SK-N-SH (cell line): ENCODE measurements around the gene FGGY. TPM values are rescaled to one million over a fixed set of nuclear protein-coding genes. Genes with fewer than 3 reads are reported as not detected.

Experiments
- CTCF ChIA-PET: fragments of 300-600, 350-600 bp; formaldehyde crosslinking; extraction: SDS; loops from one replicate; lab custom pipeline; 2021; lab: Yijun Ruan, JAX
- POLR2A ChIA-PET: fragments of 350-600 bp; sonication (Branson Sonifier 250); formaldehyde crosslinking; extraction: SDS; loops from one replicate; lab custom pipeline; 2020; ENCODE audit warnings: antibody characterized with exemption, inconsistent platforms; lab: Yijun Ruan, JAX
- DNase-seq: peaks from one replicate; pipeline ENCODE4 v3.0.0; 2012
- H2AFZ ChIP-seq: fragments of 200-600 bp; sonication (generic); 2 replicates; pipeline ENCODE4 v1.8.1; 2016; ENCODE audit warnings: antibody characterized with exemption, mild to moderate bottlenecking, low read depth
- H3F3A ChIP-seq: fragments of 200-600 bp; sonication (generic); replicated peaks from 2 replicates; pipeline ENCODE3; 2016; ENCODE audit warnings: antibody characterized with exemption, mild to moderate bottlenecking; ENCODE audit not compliant: insufficient read depth
- H3K27ac ChIP-seq, 2 experiments: fragments of 200-500 bp in 1 of 2; fragments of 200-600 bp in 1 of 2; sonication (Bioruptor generic) in 1 of 2; sonication (generic), shearing (Covaris generic) in 1 of 2; 2 replicates each; pipeline versions ENCODE4 v1.5.1 to v1.6.1; 2014 to 2016; ENCODE audit warnings: low read depth in 2 of 2, inconsistent platforms in 1 of 2, low read length in 1 of 2, mild to moderate bottlenecking in 1 of 2, mixed read lengths in 1 of 2
- H3K27me3 ChIP-seq: fragments of 200-600 bp; sonication (generic), shearing (Covaris generic); 2 replicates; pipeline ENCODE4 v1.6.1; 2016; ENCODE audit warnings: mixed run types; ENCODE audit not compliant: insufficient read depth
- H3K36me3 ChIP-seq, 2 experiments: fragments of 200-500 bp in 1 of 2; fragments of 200-600 bp in 1 of 2; sonication (Bioruptor generic) in 1 of 2; sonication (generic) in 1 of 2; replicated peaks in 1 of 2; 2 replicates each; pipeline versions ENCODE3 to v1.5.1; 2014 to 2016; ENCODE audit warnings: low read length in 1 of 2, mild to moderate bottlenecking in 1 of 2; ENCODE audit not compliant: insufficient read depth in 2 of 2, control insufficient read depth in 1 of 2
- H3K4me1 ChIP-seq, 2 experiments: fragments of 200-500 bp in 1 of 2; fragments of 200-600 bp in 1 of 2; sonication (Bioruptor generic) in 1 of 2; sonication (generic), shearing (Covaris generic) in 1 of 2; 2 replicates each; pipeline versions ENCODE4 v1.5.1 to v1.6.1; 2014 to 2016; ENCODE audit warnings: low read depth in 1 of 2, low read length in 1 of 2, mixed run types in 1 of 2; ENCODE audit not compliant: insufficient read depth in 2 of 2, control insufficient read depth in 1 of 2
- H3K4me2 ChIP-seq: fragments of 200-600 bp; sonication (generic), shearing (Covaris generic); 2 replicates; pipeline ENCODE4 v1.6.1; 2017; ENCODE audit warnings: mixed run types
- H3K4me3 ChIP-seq, 2 experiments: fragments of 200-500 bp in 1 of 2; fragments of 200-600 bp in 1 of 2; sonication (Bioruptor generic) in 1 of 2; sonication (generic), shearing (Covaris generic) in 1 of 2; 2 replicates each; pipeline versions ENCODE4 v1.5.1 to v1.8.1; 2014 to 2016; ENCODE audit warnings: low read depth in 2 of 2, inconsistent platforms in 1 of 2, low read length in 1 of 2, mild to moderate bottlenecking in 1 of 2, mixed read lengths in 1 of 2, moderate library complexity in 1 of 2
- H3K79me2 ChIP-seq: fragments of 200-600 bp; sonication (generic); 2 replicates; pipeline ENCODE4 v1.8.1; 2017; ENCODE audit warnings: mild to moderate bottlenecking; ENCODE audit not compliant: insufficient read depth
- H3K9ac ChIP-seq: fragments of 200-600 bp; sonication (generic); 2 replicates; pipeline ENCODE4 v1.6.1; 2017; ENCODE audit warnings: mixed run types
- H3K9me2 ChIP-seq: fragments of 200-600 bp; sonication (generic); 2 replicates; pipeline ENCODE4 v1.6.1; 2017; ENCODE audit warnings: mixed run types
- H3K9me3 ChIP-seq: fragments of 200-600 bp; sonication (generic); 2 replicates; pipeline ENCODE4 v1.6.1; 2017; ENCODE audit warnings: mixed run types, mild to moderate bottlenecking, moderate library complexity
- H4K20me1 ChIP-seq: fragments of 200-600 bp; sonication (generic); 2 replicates; pipeline ENCODE4 v1.6.1; 2017; ENCODE audit warnings: mild to moderate bottlenecking, mixed run types; ENCODE audit not compliant: insufficient read depth
- CHD2 ChIP-seq: fragments of 150-350 bp; IDR thresholded peaks from 2 replicates; pipeline ENCODE4 v1.6.1; 2018; ENCODE audit warnings: low read length; ENCODE audit not compliant: partially characterized antibody
- ELF1 ChIP-seq: IDR thresholded peaks from 2 replicates; pipeline ENCODE4 v1.4.0; 2012
- EP300 ChIP-seq, 2 experiments: IDR thresholded peaks; 2 replicates each; pipeline versions ENCODE4 v1.4.0 to v1.6.1; 2012; ENCODE audit warnings: borderline replicate concordance in 1 of 2, low read depth in 1 of 2, low read length in 1 of 2
- EZH2phosphoT487 ChIP-seq: fragments of 200-600 bp; sonication (generic); IDR thresholded peaks from 2 replicates; pipeline ENCODE4 v1.6.1; 2017; ENCODE audit warnings: low read depth, mixed run types, mild to moderate bottlenecking, antibody characterized with exemption, moderate library complexity, borderline replicate concordance
- FOXJ3 ChIP-seq: sonication (generic); formaldehyde crosslinking; IDR thresholded peaks from 2 replicates; pipeline ENCODE4 v1.5.1; 2020; ENCODE audit warnings: mild to moderate bottlenecking, missing genetic modification reagents
- FOXM1 ChIP-seq: IDR thresholded peaks from 2 replicates; pipeline ENCODE4 v1.4.0; 2012; ENCODE audit warnings: low read depth, mild to moderate bottlenecking
- GATA2 ChIP-seq: sonication (generic); formaldehyde crosslinking; IDR thresholded peaks from 2 replicates; pipeline ENCODE4 v1.5.0; 2020; ENCODE audit warnings: mild to moderate bottlenecking, missing genetic modification reagents
- JUND ChIP-seq: IDR thresholded peaks from 2 replicates; pipeline ENCODE4 v1.4.0; 2012
- MEF2A ChIP-seq: IDR thresholded peaks from 2 replicates; pipeline ENCODE4 v1.4.0; 2012; ENCODE audit warnings: low read depth, borderline replicate concordance
- RCOR1 ChIP-seq: fragments of 150-350 bp; IDR thresholded peaks from 2 replicates; pipeline ENCODE4 v1.6.1; 2017; ENCODE audit warnings: antibody characterized with exemption, low read length
- RFX5 ChIP-seq: IDR thresholded peaks from 2 replicates; pipeline ENCODE4 v1.6.1; 2012; ENCODE audit warnings: mild to moderate bottlenecking, improper control_type of control experiment, low read length
- SMC3 ChIP-seq: IDR thresholded peaks from 2 replicates; pipeline ENCODE4 v1.6.1; 2012; ENCODE audit warnings: low read depth, low read length, improper control_type of control experiment
- TCF12 ChIP-seq: IDR thresholded peaks from 2 replicates; pipeline ENCODE4 v1.4.0; 2012
- YY1 ChIP-seq: IDR thresholded peaks from 2 replicates; pipeline ENCODE4 v1.4.0; 2012; ENCODE audit warnings: low read depth, mild to moderate bottlenecking
- WGBS: methylation state at CpG from one replicate; pipeline ENCODE4 v1.1.6; 2017; ENCODE audit warnings: low lambda C conversion rate; 5-methylcytosine and 5-hydroxymethylcytosine counted together
- polyA plus RNA-seq, 3 experiments: library from polyadenylated mRNA; depleted of rRNA; stranded (reverse); fragments of >200 nt; gene quantifications; 2 replicates each; pipeline ENCODE4 v1.2.3, GENCODE V29; 2012
- TF ChIP-seq, protein P1 (sequence below): IDR thresholded peaks from 2 replicates; pipeline ENCODE4 v1.4.0; 2012; ENCODE audit warnings: low read depth, borderline replicate concordance
- TF ChIP-seq, protein P2 (sequence below): IDR thresholded peaks from 2 replicates; pipeline ENCODE4 v1.4.0; 2012; ENCODE audit warnings: low read depth, borderline replicate concordance
- TF ChIP-seq, protein P3 (sequence below): IDR thresholded peaks from 2 replicates; pipeline ENCODE4; 2012
- TF ChIP-seq, protein P4 (sequence below): fragments of 150-350 bp; IDR thresholded peaks from 2 replicates; pipeline ENCODE4 v1.6.1; 2017; ENCODE audit warnings: antibody characterized with exemption, low read length, low read depth, borderline replicate concordance
- TF ChIP-seq, protein P5 (sequence below): fragments of 150-350 bp; IDR thresholded peaks from 2 replicates; pipeline ENCODE4 v1.6.1; 2016; ENCODE audit warnings: mild to moderate bottlenecking, low read depth, low read length
- TF ChIP-seq, protein P6 (sequence below): fragments of 200-600 bp; sonication (generic); IDR thresholded peaks from 2 replicates; pipeline ENCODE4 v1.6.1; 2017; ENCODE audit warnings: antibody characterized with exemption, mild to moderate bottlenecking, moderate library complexity

FGGY gene
- polyA plus RNA-seq, 1 of the 3 experiments (the other 2 are of a cell fraction), result 10.3 TPM

DNA sequence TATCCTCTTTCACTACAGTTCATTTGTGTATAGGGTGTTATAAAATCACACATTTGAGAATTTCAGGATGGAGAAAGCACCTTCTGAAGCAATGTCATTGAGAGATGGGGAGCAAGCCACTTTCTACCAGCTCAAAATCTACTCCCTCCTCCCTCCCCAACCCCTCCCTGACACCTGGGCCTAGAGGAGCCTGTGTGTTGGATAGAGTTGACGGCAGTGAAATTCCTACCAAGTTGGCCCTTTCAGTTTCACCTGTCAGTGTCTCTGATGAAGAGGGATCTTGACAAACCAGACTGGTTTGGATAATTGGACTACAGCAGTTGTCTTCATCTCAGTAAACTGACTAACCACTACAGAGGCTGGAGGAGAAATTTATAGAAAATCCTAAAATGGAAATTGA lies 392.8 kb downstream of the FGGY start:
- Histone ChIP-seq H3K4me1 (peaks cover 10 to 17% of the 10 kb centered on the region in 2 experiments; a peak in 2 of 4 replicates), H3K27me3 (no peaks in the 10 kb centered on the region), H2AFZ (no peak overlapping the region), H3K4me2 (no peak overlapping the region), H3K9ac (no peak overlapping the region), H3K79me2 (no peaks in the 10 kb centered on the region), H4K20me1 (no peaks in the 10 kb centered on the region), H3K9me2 (no peaks in the 10 kb centered on the region), H3F3A (no peaks in the 10 kb centered on the region), H3K9me3 (no peaks in the 10 kb centered on the region), H3K27ac (no peak overlapping the region), H3K4me3 (no peak overlapping the region), H3K36me3 (no peaks in the 10 kb centered on the region)
- WGBS, result 100% methylated on average over 1 of the region's 1 CpG
- ChIA-PET POLR2A (no interaction called here), CTCF (interaction anchor here (0.8 to 7.4 kb wide), 3 partner anchors 10 to 539 kb away, joined by 3 to 38 read pairs (median 3); no protein-coding TSS in a partner anchor)
- no peak for DNase-seq
- no peak for TF ChIP-seq TCF12
- TF ChIP-seq CHD2, result no peak
- TF ChIP-seq, protein P1, sequence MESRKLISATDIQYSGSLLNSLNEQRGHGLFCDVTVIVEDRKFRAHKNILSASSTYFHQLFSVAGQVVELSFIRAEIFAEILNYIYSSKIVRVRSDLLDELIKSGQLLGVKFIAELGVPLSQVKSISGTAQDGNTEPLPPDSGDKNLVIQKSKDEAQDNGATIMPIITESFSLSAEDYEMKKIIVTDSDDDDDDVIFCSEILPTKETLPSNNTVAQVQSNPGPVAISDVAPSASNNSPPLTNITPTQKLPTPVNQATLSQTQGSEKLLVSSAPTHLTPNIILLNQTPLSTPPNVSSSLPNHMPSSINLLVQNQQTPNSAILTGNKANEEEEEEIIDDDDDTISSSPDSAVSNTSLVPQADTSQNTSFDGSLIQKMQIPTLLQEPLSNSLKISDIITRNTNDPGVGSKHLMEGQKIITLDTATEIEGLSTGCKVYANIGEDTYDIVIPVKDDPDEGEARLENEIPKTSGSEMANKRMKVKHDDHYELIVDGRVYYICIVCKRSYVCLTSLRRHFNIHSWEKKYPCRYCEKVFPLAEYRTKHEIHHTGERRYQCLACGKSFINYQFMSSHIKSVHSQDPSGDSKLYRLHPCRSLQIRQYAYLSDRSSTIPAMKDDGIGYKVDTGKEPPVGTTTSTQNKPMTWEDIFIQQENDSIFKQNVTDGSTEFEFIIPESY, result no peak
- TF ChIP-seq, protein P2, sequence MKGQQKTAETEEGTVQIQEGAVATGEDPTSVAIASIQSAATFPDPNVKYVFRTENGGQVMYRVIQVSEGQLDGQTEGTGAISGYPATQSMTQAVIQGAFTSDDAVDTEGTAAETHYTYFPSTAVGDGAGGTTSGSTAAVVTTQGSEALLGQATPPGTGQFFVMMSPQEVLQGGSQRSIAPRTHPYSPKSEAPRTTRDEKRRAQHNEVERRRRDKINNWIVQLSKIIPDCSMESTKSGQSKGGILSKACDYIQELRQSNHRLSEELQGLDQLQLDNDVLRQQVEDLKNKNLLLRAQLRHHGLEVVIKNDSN, result no peak
- TF ChIP-seq RCOR1, result no peak
- TF ChIP-seq, protein P3, sequence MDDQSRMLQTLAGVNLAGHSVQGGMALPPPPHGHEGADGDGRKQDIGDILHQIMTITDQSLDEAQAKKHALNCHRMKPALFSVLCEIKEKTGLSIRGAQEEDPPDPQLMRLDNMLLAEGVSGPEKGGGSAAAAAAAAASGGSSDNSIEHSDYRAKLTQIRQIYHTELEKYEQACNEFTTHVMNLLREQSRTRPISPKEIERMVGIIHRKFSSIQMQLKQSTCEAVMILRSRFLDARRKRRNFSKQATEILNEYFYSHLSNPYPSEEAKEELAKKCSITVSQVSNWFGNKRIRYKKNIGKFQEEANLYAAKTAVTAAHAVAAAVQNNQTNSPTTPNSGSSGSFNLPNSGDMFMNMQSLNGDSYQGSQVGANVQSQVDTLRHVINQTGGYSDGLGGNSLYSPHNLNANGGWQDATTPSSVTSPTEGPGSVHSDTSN, result no peak
- no peak for TF ChIP-seq ELF1
- no peak for TF ChIP-seq YY1

DNA sequence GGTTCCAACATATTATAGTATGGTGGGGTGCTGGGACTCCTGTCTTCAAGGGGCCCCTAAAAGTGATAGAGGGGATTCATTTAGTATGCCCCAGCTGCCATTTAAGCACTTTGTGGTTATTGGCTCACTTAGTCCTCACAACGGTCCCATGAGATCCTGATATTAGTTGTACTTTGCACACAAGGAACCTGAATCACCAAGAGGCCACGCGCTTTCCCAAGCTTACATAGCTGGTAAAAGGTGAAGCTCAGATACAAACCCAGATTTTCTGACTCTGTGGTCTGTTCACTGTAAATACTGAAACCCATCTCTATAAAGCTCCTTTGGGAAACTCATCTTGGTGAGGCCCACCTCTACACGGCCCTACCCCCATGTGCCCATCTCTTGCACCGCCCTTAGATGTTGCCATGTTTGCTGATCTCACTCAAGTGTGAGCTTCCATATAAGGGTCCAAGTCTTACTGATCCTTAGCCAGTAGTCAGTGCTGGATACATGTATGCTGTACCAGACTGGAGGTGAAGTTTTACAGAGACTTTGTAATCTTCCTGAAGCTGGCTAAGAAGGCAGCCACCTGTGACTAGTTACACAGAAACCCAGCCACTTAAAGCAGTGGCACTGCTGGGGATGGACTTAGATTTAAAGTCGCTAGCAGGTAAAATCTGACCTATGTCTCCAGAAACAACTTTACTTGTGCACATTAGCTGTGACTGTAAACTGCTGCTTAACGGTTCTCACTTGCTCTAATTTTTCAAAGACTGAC lies 393.5 kb downstream of the FGGY start:
- no peak overlapping the region for H3K4me3 ChIP-seq
- no peaks in the 10 kb centered on the region for H3K79me2 ChIP-seq
- no peak overlapping the region for H3K27ac ChIP-seq
- no peaks in the 10 kb centered on the region for H3F3A ChIP-seq
- H3K36me3 ChIP-seq, result no peaks in the 10 kb centered on the region
- H4K20me1 ChIP-seq, result no peaks in the 10 kb centered on the region
- peaks cover 10 to 17% of the 10 kb centered on the region in 2 experiments; a peak in 2 of 4 replicates for H3K4me1 ChIP-seq
- no peak for DNase-seq
- no peak overlapping the region for H3K9ac ChIP-seq
- no peaks in the 10 kb centered on the region for H3K9me2 ChIP-seq
- ChIA-PET CTCF (interaction anchor here (0.8 to 7.4 kb wide), 4 partner anchors 9 to 909 kb away, joined by 3 to 38 read pairs (median 3); no protein-coding TSS in a partner anchor), POLR2A (no interaction called here)
- 98% methylated on average over 7 of the region's 7 CpGs for WGBS
- no peaks in the 10 kb centered on the region for H3K9me3 ChIP-seq
- H3K27me3 ChIP-seq, result no peaks in the 10 kb centered on the region
- H3K4me2 ChIP-seq, result no peak overlapping the region
- no peak overlapping the region for H2AFZ ChIP-seq
- TF ChIP-seq, protein P4, sequence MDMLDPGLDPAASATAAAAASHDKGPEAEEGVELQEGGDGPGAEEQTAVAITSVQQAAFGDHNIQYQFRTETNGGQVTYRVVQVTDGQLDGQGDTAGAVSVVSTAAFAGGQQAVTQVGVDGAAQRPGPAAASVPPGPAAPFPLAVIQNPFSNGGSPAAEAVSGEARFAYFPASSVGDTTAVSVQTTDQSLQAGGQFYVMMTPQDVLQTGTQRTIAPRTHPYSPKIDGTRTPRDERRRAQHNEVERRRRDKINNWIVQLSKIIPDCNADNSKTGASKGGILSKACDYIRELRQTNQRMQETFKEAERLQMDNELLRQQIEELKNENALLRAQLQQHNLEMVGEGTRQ, result no peak
- TF ChIP-seq GATA2 (CRISPR knock-in tag), result no peak
- no peak for TF ChIP-seq TCF12
- TF ChIP-seq FOXM1, result no peak
- TF ChIP-seq FOXJ3 (CRISPR knock-in tag), result no peak
- no peak for TF ChIP-seq JUND
- no peak for TF ChIP-seq MEF2A
- TF ChIP-seq EZH2phosphoT487, result no peak
- TF ChIP-seq, protein P5, sequence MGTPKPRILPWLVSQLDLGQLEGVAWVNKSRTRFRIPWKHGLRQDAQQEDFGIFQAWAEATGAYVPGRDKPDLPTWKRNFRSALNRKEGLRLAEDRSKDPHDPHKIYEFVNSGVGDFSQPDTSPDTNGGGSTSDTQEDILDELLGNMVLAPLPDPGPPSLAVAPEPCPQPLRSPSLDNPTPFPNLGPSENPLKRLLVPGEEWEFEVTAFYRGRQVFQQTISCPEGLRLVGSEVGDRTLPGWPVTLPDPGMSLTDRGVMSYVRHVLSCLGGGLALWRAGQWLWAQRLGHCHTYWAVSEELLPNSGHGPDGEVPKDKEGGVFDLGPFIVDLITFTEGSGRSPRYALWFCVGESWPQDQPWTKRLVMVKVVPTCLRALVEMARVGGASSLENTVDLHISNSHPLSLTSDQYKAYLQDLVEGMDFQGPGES, result no peak
- TF ChIP-seq EP300 (IDR thresholded peaks at IDR 0.05; ENCODE audit: borderline replicate concordance in 1 of 2, low read depth in 1 of 2, low read length in 1 of 2), result no peak
- TF ChIP-seq SMC3, result no peak
- no peak for TF ChIP-seq ELF1
- TF ChIP-seq, protein P6, sequence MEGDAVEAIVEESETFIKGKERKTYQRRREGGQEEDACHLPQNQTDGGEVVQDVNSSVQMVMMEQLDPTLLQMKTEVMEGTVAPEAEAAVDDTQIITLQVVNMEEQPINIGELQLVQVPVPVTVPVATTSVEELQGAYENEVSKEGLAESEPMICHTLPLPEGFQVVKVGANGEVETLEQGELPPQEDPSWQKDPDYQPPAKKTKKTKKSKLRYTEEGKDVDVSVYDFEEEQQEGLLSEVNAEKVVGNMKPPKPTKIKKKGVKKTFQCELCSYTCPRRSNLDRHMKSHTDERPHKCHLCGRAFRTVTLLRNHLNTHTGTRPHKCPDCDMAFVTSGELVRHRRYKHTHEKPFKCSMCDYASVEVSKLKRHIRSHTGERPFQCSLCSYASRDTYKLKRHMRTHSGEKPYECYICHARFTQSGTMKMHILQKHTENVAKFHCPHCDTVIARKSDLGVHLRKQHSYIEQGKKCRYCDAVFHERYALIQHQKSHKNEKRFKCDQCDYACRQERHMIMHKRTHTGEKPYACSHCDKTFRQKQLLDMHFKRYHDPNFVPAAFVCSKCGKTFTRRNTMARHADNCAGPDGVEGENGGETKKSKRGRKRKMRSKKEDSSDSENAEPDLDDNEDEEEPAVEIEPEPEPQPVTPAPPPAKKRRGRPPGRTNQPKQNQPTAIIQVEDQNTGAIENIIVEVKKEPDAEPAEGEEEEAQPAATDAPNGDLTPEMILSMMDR, result no peak
- no peak for TF ChIP-seq RFX5
